IPS-11a (cell line): ENCODE results near the gene CDC26.
"Not testable (repeated sequence)": the region's sequence is repeated elsewhere in the genome, so short reads cannot be mapped to it uniquely, and the experiment has no call there.

ENCODE experiments used
- H3K4me3 ChIP-seq: one replicate; pipeline ENCODE4 v1.5.1; 2013; ENCODE audit warnings: low read depth, low read length, control low read depth

The CDC26 gene

GRCh38 chr9:113241161-113241560 is 34.2 kb downstream of the CDC26 start:
- H3K4me3 ChIP-seq: no peak overlapping the region

GRCh38 chr9:113238859-113239232 is 36.5 kb downstream of the CDC26 start:
- H3K4me3 ChIP-seq: no peak overlapping the region

GRCh38 chr9:113238202-113238858 is 37.0 kb downstream of the CDC26 start:
- H3K4me3 ChIP-seq: no peak overlapping the region

GRCh38 chr9:113237026-113237425 is 38.3 kb downstream of the CDC26 start:
- no peak overlapping the region for H3K4me3 ChIP-seq

- not testable (repeated sequence) for H3K4me3 ChIP-seq
Measured at GRCh38 chr9:113235701-113236255, 39.6 kb downstream of the CDC26 start.

GRCh38 chr9:113231701-113232100 is 43.7 kb downstream of the CDC26 start:
- no peak overlapping the region for H3K4me3 ChIP-seq

GRCh38 chr9:113228130-113228665 is 47.2 kb downstream of the CDC26 start:
- H3K4me3 ChIP-seq: no peak overlapping the region

- H3K4me3 ChIP-seq: no peak overlapping the region
Measured at GRCh38 chr9:113227436-113227835, 47.9 kb downstream of the CDC26 start.

GRCh38 chr9:113223963-113224362 is 51.4 kb downstream of the CDC26 start:
- H3K4me3 ChIP-seq: no peak overlapping the region

- peak overlapping the region; percentile 90 for H3K4me3 ChIP-seq
Measured at GRCh38 chr9:113222482-113222841, 52.9 kb downstream of the CDC26 start.

GRCh38 chr9:113221800-113222481 is 53.4 kb downstream of the CDC26 start:
- peak overlapping the region; percentile 90 for H3K4me3 ChIP-seq

GRCh38 chr9:113221003-113221799 is 54.2 kb downstream of the CDC26 start, which contains the start of the genes FKBP15 and SLC31A1:
Gene FKBP15, minus strand, starts transcription at chr9:113221277. Its CDS starts 34 bp downstream, at chr9:113221243.
Gene SLC31A1, plus strand, starts transcription at chr9:113221544. Its CDS starts 34,605 bp downstream, at chr9:113256149.
- peak within 1 kb of the TSS; percentile 90 for H3K4me3 ChIP-seq

GRCh38 chr9:113220467-113221002 is 54.8 kb downstream of the CDC26 start:
- H3K4me3 ChIP-seq: peak overlapping the region; percentile 89

GRCh38 chr9:113219969-113220368 is 55.4 kb downstream of the CDC26 start:
- H3K4me3 ChIP-seq: peak overlapping the region; percentile 89

GRCh38 chr9:113219186-113219936 is 56.0 kb downstream of the CDC26 start:
- H3K4me3 ChIP-seq: no peak overlapping the region
